HG03066 (cell line): ENCODE measurements around the gene ZNF638.

Source experiments
- ATAC-seq: cut with Tn5 transposase; IDR thresholded peaks from one replicate; pipeline ENCODE4 v1.9.1; 2021; ENCODE audit warnings: low read depth; ENCODE audit not compliant: unreplicated experiment

The ZNF638 gene

GRCh38 chr2:71454221-71455010, 122.8 kb downstream of the ZNF638 start:
- ATAC-seq: no peak

GRCh38 chr2:71455011-71455740, 123.6 kb downstream of the ZNF638 start:
- ATAC-seq: no peak

GRCh38 chr2:71455741-71456569, 124.4 kb downstream of the ZNF638 start:
- no peak for ATAC-seq

- no peak for ATAC-seq
These were observed 125.0 kb downstream of the ZNF638 start for GRCh38 chr2:71456617-71457016.

- ATAC-seq: no peak
These were observed 125.7 kb downstream of the ZNF638 start for GRCh38 chr2:71457123-71457915.

- no peak for ATAC-seq
These were observed 126.3 kb downstream of the ZNF638 start for GRCh38 chr2:71457923-71458322.

GRCh38 chr2:71458413-71459083, 127.0 kb downstream of the ZNF638 start:
- no peak for ATAC-seq

GRCh38 chr2:71459084-71459431, 127.5 kb downstream of the ZNF638 start:
- no peak for ATAC-seq

GRCh38 chr2:71460056-71460455, 128.5 kb downstream of the ZNF638 start:
- no peak for ATAC-seq

- no peak for ATAC-seq
These were observed 129.2 kb downstream of the ZNF638 start for GRCh38 chr2:71460595-71461303.

- ATAC-seq: no peak
These were observed 129.7 kb downstream of the ZNF638 start for GRCh38 chr2:71461304-71461671.

GRCh38 chr2:71462056-71462605, 130.5 kb downstream of the ZNF638 start:
- no peak for ATAC-seq

- ATAC-seq: no peak
These were observed 131.2 kb downstream of the ZNF638 start for GRCh38 chr2:71462641-71463341.

- no peak for ATAC-seq
These were observed 131.7 kb downstream of the ZNF638 start for GRCh38 chr2:71463342-71463654.

GRCh38 chr2:71464389-71464788, 132.8 kb downstream of the ZNF638 start:
- ATAC-seq: no peak

- no peak for ATAC-seq
These were observed 133.8 kb downstream of the ZNF638 start for GRCh38 chr2:71465356-71465755.

GRCh38 chr2:71465961-71466300, 134.3 kb downstream of the ZNF638 start:
- no peak for ATAC-seq

GRCh38 chr2:71466301-71467179, 135.0 kb downstream of the ZNF638 start:
- no peak for ATAC-seq
